A673 (cell line): ENCODE measurements around the gene DLGAP1.

ENCODE experiments used
- CTCF ChIP-seq: fragments of 300-800, 200-600 bp; sonication (generic); conservative IDR thresholded peaks from 2 replicates; pipeline ENCODE4 v1.5.1; 2017; ENCODE audit warnings: low read depth, mild to moderate bottlenecking, antibody characterized with exemption, low read length, moderate library complexity, mixed read lengths
- EZH2 ChIP-seq: fragments of 200-600 bp; sonication (generic); IDR thresholded peaks from 2 replicates; pipeline ENCODE4 v1.6.1; 2017; ENCODE audit warnings: borderline replicate concordance, low read depth, mild to moderate bottlenecking, mixed read lengths, antibody characterized with exemption, low read length; ENCODE audit not compliant: poor library complexity, severe bottlenecking

GRCh38 chr18:3596324-3596636, 858.8 kb downstream of the DLGAP1 start:
- no peak for TF ChIP-seq EZH2
- TF ChIP-seq CTCF = no peak
